Measurements from ENCODE around the gene PRKN.

GRCh38 chr6:162750776-162751175, 23.2 kb upstream of the PRKN start:
- no peak for TF ChIP-seq CTCF (conservative IDR thresholded peaks at IDR 0.05; ENCODE audit: low read depth, low read length)
- TF ChIP-seq EZH2 (IDR thresholded peaks at IDR 0.05; ENCODE audit: borderline replicate concordance, low read depth, low read length, poor library complexity, severe bottlenecking): no peak

Data from A673 (cell line).